CD14-positive monocyte (primary cell): Measurements from ENCODE around the gene TCIRG1. TPM values are rescaled to one million over a fixed set of nuclear protein-coding genes. Genes with fewer than 3 reads are reported as not detected.
A peak's percentile ranks its signal among the peaks of the same experiment; 100 is the strongest.

Experiments
- DNase-seq, 3 donors: peaks; one replicate each; pipeline ENCODE4 v3.0.0-alpha.2; 2011 to 2022
- H2AFZ ChIP-seq: 2 replicates; pipeline ENCODE4 v1.6.0; 2012; ENCODE audit warnings: mild to moderate bottlenecking, low read depth, low read length, inconsistent platforms; ENCODE audit not compliant: insufficient read depth, poor library complexity, severe bottlenecking
- H3K27ac ChIP-seq, 2 donors: 1 replicate in 1 of 2; 2 replicates in 1 of 2; pipeline ENCODE4 v1.5.1; 2012 to 2013; ENCODE audit warnings: low read length in 2 of 2, control low read depth in 1 of 2, inconsistent platforms in 1 of 2, low read depth in 1 of 2, mild to moderate bottlenecking in 1 of 2
- H3K27me3 ChIP-seq, 2 donors: one replicate each; pipeline versions ENCODE4 v1.6.0 to v1.6.1; 2011 to 2013; ENCODE audit warnings: low read length in 2 of 2; ENCODE audit not compliant: control insufficient read depth in 2 of 2, insufficient read depth in 2 of 2
- H3K36me3 ChIP-seq, 2 donors: replicated peaks in 1 of 2; 1 replicate in 1 of 2; 2 replicates in 1 of 2; pipeline versions ENCODE4 v1.5.1 to v1.6.1; 2012 to 2013; ENCODE audit warnings: low read length in 2 of 2, control low read depth in 1 of 2, inconsistent platforms in 1 of 2, mild to moderate bottlenecking in 1 of 2; ENCODE audit not compliant: insufficient read depth in 2 of 2, control insufficient read depth in 1 of 2
- H3K4me1 ChIP-seq, 2 donors: 1 replicate in 1 of 2; 2 replicates in 1 of 2; pipeline versions ENCODE4 v1.5.1 to v1.6.1; 2012 to 2013; ENCODE audit warnings: low read length in 2 of 2, control low read depth in 1 of 2, inconsistent platforms in 1 of 2, mild to moderate bottlenecking in 1 of 2, moderate library complexity in 1 of 2; ENCODE audit not compliant: insufficient read depth in 2 of 2, control insufficient read depth in 1 of 2
- H3K4me2 ChIP-seq: replicated peaks from 2 replicates; pipeline ENCODE3; 2012; ENCODE audit warnings: low read length, moderate library complexity, mild to moderate bottlenecking; ENCODE audit not compliant: poor library complexity, severe bottlenecking; ENCODE audit errors: extremely low read depth
- H3K4me3 ChIP-seq, 3 experiments: fragments of 200-600 bp in 1 of 3; sonication (generic) in 1 of 3; replicated peaks in 1 of 3; 1 replicate in 2 of 3; 2 replicates in 1 of 3; pipeline ENCODE4 v1.5.1; 2011 to 2013; ENCODE audit warnings: low read length in 3 of 3, mild to moderate bottlenecking in 3 of 3, control low read depth in 2 of 3, low read depth in 2 of 3, inconsistent platforms in 1 of 3, moderate library complexity in 1 of 3
- H3K79me2 ChIP-seq: 2 replicates; pipeline ENCODE4 v1.6.0; 2012; ENCODE audit warnings: mild to moderate bottlenecking, control low read depth, inconsistent platforms, low read length, moderate library complexity; ENCODE audit not compliant: insufficient read depth
- H3K9ac ChIP-seq: 2 replicates; pipeline ENCODE4 v1.6.0; 2017; ENCODE audit warnings: low read length, mild to moderate bottlenecking; ENCODE audit not compliant: insufficient read depth, poor library complexity, severe bottlenecking
- H3K9me3 ChIP-seq, 2 donors: replicated peaks in 1 of 2; 1 replicate in 1 of 2; 2 replicates in 1 of 2; pipeline versions ENCODE4 v1.5.1 to v1.6.1; 2012 to 2013; ENCODE audit warnings: low read length in 2 of 2, control low read depth in 1 of 2; ENCODE audit not compliant: control insufficient read depth in 1 of 2, insufficient read depth in 1 of 2
- H4K20me1 ChIP-seq: 2 replicates; pipeline ENCODE4 v1.6.0; 2012; ENCODE audit warnings: mild to moderate bottlenecking, low read length, control low read depth, moderate library complexity; ENCODE audit not compliant: insufficient read depth
- H3K27ac Mint-ChIP-seq, 7 donors: one replicate each; pipeline ENCODE4 v1.8.0; 2020; ENCODE audit warnings: mild to moderate bottlenecking in 7 of 7, mixed read lengths in 7 of 7, moderate library complexity in 6 of 7, inconsistent platforms in 2 of 7
- H3K27me3 Mint-ChIP-seq, 3 donors: one replicate each; pipeline ENCODE4 v1.8.0; 2021 to 2022; ENCODE audit warnings: low read depth in 3 of 3, mild to moderate bottlenecking in 3 of 3, mixed read lengths in 3 of 3, moderate library complexity in 3 of 3, inconsistent platforms in 1 of 3
- H3K36me3 Mint-ChIP-seq, 2 donors: one replicate each; pipeline ENCODE4 v1.8.0; 2020; ENCODE audit warnings: mixed read lengths in 2 of 2, inconsistent platforms in 1 of 2, mild to moderate bottlenecking in 1 of 2
- H3K4me1 Mint-ChIP-seq: one replicate; pipeline ENCODE4 v1.8.0; 2020; ENCODE audit warnings: mild to moderate bottlenecking, mixed read lengths
- H3K4me3 Mint-ChIP-seq, 2 donors: one replicate each; pipeline ENCODE4 v1.8.0; 2020; ENCODE audit warnings: mild to moderate bottlenecking in 2 of 2, mixed read lengths in 2 of 2, moderate library complexity in 1 of 2
- H3K9me3 Mint-ChIP-seq, 7 donors: one replicate each; pipeline ENCODE4 v1.8.0; 2020 to 2022; ENCODE audit warnings: mixed read lengths in 7 of 7, mild to moderate bottlenecking in 6 of 7, moderate library complexity in 6 of 7, inconsistent platforms in 2 of 7
- CTCF ChIP-seq: fragments of 200-600 bp; IDR thresholded peaks from one replicate; pipeline ENCODE4 v1.8.0; 2022; ENCODE audit warnings: antibody characterized with exemption, mild to moderate bottlenecking
- WGBS: methylation state at CpG from one replicate; pipeline ENCODE4 v1.1.5; 2013; ENCODE audit warnings: missing lambda C conversion rate; ENCODE audit not compliant: insufficient coverage; 5-methylcytosine and 5-hydroxymethylcytosine counted together
- intact Hi-C, 2 donors: fragments of 100-400 bp; cut with micrococcal nuclease; formaldehyde crosslinking; loops; one replicate each; pipeline versions ENCODE4 v1.15.0 to v1.15.1; 2023
- polyA plus RNA-seq, 3 donors: library from polyadenylated mRNA; depleted of rRNA in 1 of 3; unstranded in 2 of 3; stranded (reverse) in 1 of 3; fragments of 300-500 nt in 2 of 3; fragments of >200 nt in 1 of 3; fragmentation: Illumina TruSeq in 2 of 3; gene quantifications; 1 replicate in 2 of 3; 2 replicates in 1 of 3; pipeline ENCODE4 v1.2.3, GENCODE V29; 2012 to 2021

The TCIRG1 gene
- polyA plus RNA-seq, 3 donors = 197 to 1,286 (median 225) TPM

GRCh38 chr11:68007498-68008380 is 31.1 kb upstream of the TCIRG1 start:
- H3K27me3 Mint-ChIP-seq = peaks cover 0 to 1% (median 0%) of the 10 kb centered on the region in 3 donors
- Histone ChIP-seq H3K36me3 (no peaks in the 10 kb centered on the region), H3K27ac (no peak overlapping the region), H4K20me1 (peaks cover 33% of the 10 kb centered on the region), H3K4me3 (no peak overlapping the region), H3K4me1 (peaks cover 62 to 73% of the 10 kb centered on the region in 2 donors), H3K27me3 (no peaks in the 10 kb centered on the region), H3K79me2 (peaks cover 53% of the 10 kb centered on the region), H2AFZ (no peak overlapping the region), H3K9me3 (no peaks in the 10 kb centered on the region), H3K4me2 (peak overlapping the region; percentile 94), H3K9ac (no peak overlapping the region)
- H3K4me3 Mint-ChIP-seq = no peak overlapping the region
- H3K9me3 Mint-ChIP-seq = no peaks in the 10 kb centered on the region
- H3K27ac Mint-ChIP-seq = no peak overlapping the region
- WGBS = over 99% methylated on average over 7 of the region's 16 CpGs
- H3K36me3 Mint-ChIP-seq = peaks cover 0 to 6% of the 10 kb centered on the region in 2 donors
- H3K4me1 Mint-ChIP-seq = peaks cover 66% of the 10 kb centered on the region
- DNase-seq = no peak
- intact Hi-C loops = loop anchor here in 1 of 2 donors (5.0 to 10.0 kb wide), 2 partner anchors 35 to 207 kb away; partner anchors contain the start of gene KMT5B
- no peak for TF ChIP-seq CTCF

GRCh38 chr11:68008381-68009337 is 30.2 kb upstream of the TCIRG1 start:
- Mint-ChIP-seq H3K9me3 (no peaks in the 10 kb centered on the region), H3K4me1 (peaks cover 72% of the 10 kb centered on the region), H3K4me3 (peak overlapping the region; percentile 83 to 92), H3K27ac (peak overlapping the region; percentile 91 to 97 (median 95)), H3K27me3 (peaks cover 0 to 1% (median 0%) of the 10 kb centered on the region in 3 donors), H3K36me3 (peaks cover 6 to 11% of the 10 kb centered on the region in 2 donors)
- DNase-seq = peak; percentile 24 to 62 (median 56)
- peak overlapping the region in 1 of 3 experiments; percentile 89 for H3K4me3 ChIP-seq
- 40% methylated on average over 16 of the region's 27 CpGs for WGBS
- peak overlapping the region; percentile 90 to 94 for H3K27ac ChIP-seq
- H3K9me3 ChIP-seq = no peaks in the 10 kb centered on the region
- H3K27me3 ChIP-seq = no peaks in the 10 kb centered on the region
- peak overlapping the region; percentile 25 for H3K9ac ChIP-seq
- peaks cover 35% of the 10 kb centered on the region for H4K20me1 ChIP-seq
- intact Hi-C loops = loop anchor here in 1 of 2 donors (5.0 to 10.0 kb wide), 2 partner anchors 34 to 206 kb away; partner anchors contain the start of gene KMT5B
- H3K4me1 ChIP-seq = peaks cover 70 to 80% of the 10 kb centered on the region in 2 donors
- peak overlapping the region; percentile 66 for H2AFZ ChIP-seq
- H3K79me2 ChIP-seq = peaks cover 53% of the 10 kb centered on the region
- peaks cover 0 to 6% of the 10 kb centered on the region in 2 donors for H3K36me3 ChIP-seq
- peak overlapping the region; percentile 94 for H3K4me2 ChIP-seq
- no peak for TF ChIP-seq CTCF
